22Rv1 (cell line): ENCODE results near the gene RAX2.

Experiments used
- CTCF ChIP-seq: fragments of 450-650 bp; IDR thresholded peaks from 2 replicates; pipeline ENCODE4 v1.5.1; 2017; ENCODE audit warnings: mild to moderate bottlenecking
- ZFX ChIP-seq: fragments of 450-650 bp; IDR thresholded peaks from 2 replicates; pipeline ENCODE4 v1.6.1; 2017; ENCODE audit warnings: antibody characterized with exemption, borderline replicate concordance

- TF ChIP-seq CTCF: no peak
- TF ChIP-seq ZFX: no peak
Measured at GRCh38 chr19:3771906-3772455, at the start of gene RAX2.
